Gastroesophageal sphincter (tissue), 4 donors: ENCODE results near the gene FAM228A. TPM values are rescaled to one million over a fixed set of nuclear protein-coding genes. Genes with fewer than 3 reads are reported as not detected.

Source experiments
- ATAC-seq: fragments of 150-250 bp; one replicate; pipeline ENCODE4 v1.9.1; 2016; ENCODE audit warnings: mild to moderate bottlenecking, moderate library complexity
- H3K27ac ChIP-seq, 4 donors: fragments of 200-600 bp; sonication (generic) in 3 of 4; 1 replicate in 3 of 4; 2 replicates in 1 of 4; pipeline ENCODE4 v1.5.1; 2016 to 2019
- H3K27me3 ChIP-seq: fragments of 200-600 bp; sonication (generic); one replicate; pipeline ENCODE4 v1.5.1; 2019
- H3K36me3 ChIP-seq, 2 donors: fragments of 200-600 bp; sonication (generic); one replicate each; pipeline ENCODE4 v1.5.1; 2019; ENCODE audit warnings: control low read depth in 1 of 2
- H3K4me1 ChIP-seq, 3 donors: fragments of 200-600 bp; sonication (generic); 1 replicate in 2 of 3; 2 replicates in 1 of 3; pipeline ENCODE4 v1.5.1; 2016 to 2019; ENCODE audit warnings: control low read depth in 2 of 3
- H3K4me3 ChIP-seq, 2 donors: fragments of 200-600 bp; sonication (generic); one replicate each; pipeline ENCODE4 v1.5.1; 2019; ENCODE audit warnings: mild to moderate bottlenecking in 1 of 2, moderate library complexity in 1 of 2
- H3K9me3 ChIP-seq, 3 donors: fragments of 200-600 bp; sonication (generic); one replicate each; pipeline ENCODE4 v1.5.1; 2017 to 2019; ENCODE audit warnings: control low read depth in 2 of 3
- CTCF ChIP-seq, 4 experiments: fragments of 200-600 bp in 2 of 4; fragments of 450-650 bp in 2 of 4; sonication (generic) in 1 of 4; IDR thresholded peaks; one replicate each; pipeline ENCODE4 v1.5.1; 2017 to 2019; ENCODE audit warnings: antibody characterized with exemption in 4 of 4, mild to moderate bottlenecking in 2 of 4, moderate library complexity in 2 of 4
- EP300 ChIP-seq: sonication (generic); formaldehyde crosslinking; IDR thresholded peaks from one replicate; pipeline ENCODE4 v1.6.1; 2017; ENCODE audit warnings: antibody characterized with exemption, mild to moderate bottlenecking
- POLR2A ChIP-seq, 2 donors: fragments of 450-650 bp; IDR thresholded peaks; one replicate each; pipeline ENCODE4 v1.6.1; 2017; ENCODE audit warnings: antibody characterized with exemption in 2 of 2, mild to moderate bottlenecking in 2 of 2, moderate library complexity in 1 of 2
- POLR2AphosphoS5 ChIP-seq: sonication (generic); formaldehyde crosslinking; IDR thresholded peaks from one replicate; pipeline ENCODE4 v1.6.1; 2017; ENCODE audit warnings: antibody characterized with exemption
- WGBS, 2 donors: methylation state at CpG; one replicate each; pipeline ENCODE4 v1.1.5; 2018; ENCODE audit warnings: low coverage in 1 of 2; 5-methylcytosine and 5-hydroxymethylcytosine counted together
- total RNA-seq, 4 donors: library from RNA; depleted of rRNA; stranded (reverse); fragments of >200 nt; gene quantifications; one replicate each; pipeline ENCODE4 v1.1.0, GENCODE V29; 2016

FAM228A gene
- total RNA-seq, 4 donors from 2014 or later: 0.54 to 3.7 (median 2.0) TPM

- Histone ChIP-seq H3K9me3 (no peaks in the 10 kb centered on the region), H3K27ac (no peak overlapping the region), H3K4me1 (no peaks in the 10 kb centered on the region), H3K36me3 (peaks cover 0 to 45% of the 10 kb centered on the region in 2 donors), H3K4me3 (no peak overlapping the region), H3K27me3 (no peaks in the 10 kb centered on the region)
- no peak for TF ChIP-seq POLR2A (IDR thresholded peaks at IDR 0.05)
- no peak for TF ChIP-seq POLR2AphosphoS5
- no peak for TF ChIP-seq CTCF (IDR thresholded peaks at IDR 0.05)
- TF ChIP-seq EP300: no peak
- no peak for ATAC-seq
- 100% methylated on average over 1 of the region's 1 CpG for WGBS, 2 donors
Observed at GRCh38 chr2:24162494-24162893, 12.4 kb upstream of the FAM228A start.

- peaks cover 0 to 41% of the 10 kb centered on the region in 2 donors for H3K36me3 ChIP-seq
- 69 to 88% methylated on average over 1 to 2 of the region's 3 CpGs for WGBS, 2 donors
- no peaks in the 10 kb centered on the region for H3K9me3 ChIP-seq
- no peak overlapping the region for H3K27ac ChIP-seq
- no peak overlapping the region for H3K4me3 ChIP-seq
- no peak for ATAC-seq
- TF ChIP-seq EP300 (no peak), POLR2A (IDR thresholded peaks at IDR 0.05) (no peak), CTCF (IDR thresholded peaks at IDR 0.05) (no peak), POLR2AphosphoS5 (no peak)
- no peaks in the 10 kb centered on the region for H3K4me1 ChIP-seq
- H3K27me3 ChIP-seq: no peaks in the 10 kb centered on the region
Observed at GRCh38 chr2:24163186-24163585, 11.7 kb upstream of the FAM228A start.

GRCh38 chr2:24163601-24164000 is 11.3 kb upstream of the FAM228A start:
- Histone ChIP-seq H3K4me1 (no peaks in the 10 kb centered on the region), H3K27me3 (no peaks in the 10 kb centered on the region), H3K9me3 (no peaks in the 10 kb centered on the region), H3K36me3 (peaks cover 0 to 43% of the 10 kb centered on the region in 2 donors), H3K27ac (no peak overlapping the region), H3K4me3 (no peak overlapping the region)
- TF ChIP-seq CTCF (IDR thresholded peaks at IDR 0.05) (no peak), POLR2AphosphoS5 (no peak), EP300 (no peak), POLR2A (IDR thresholded peaks at IDR 0.05) (no peak)
- WGBS, 2 donors: 76 to 85% methylated on average over 2 of the region's 2 CpGs
- ATAC-seq: no peak

- peaks cover 0 to 43% of the 10 kb centered on the region in 2 donors for H3K36me3 ChIP-seq
- no peak overlapping the region for H3K27ac ChIP-seq
- no peak for ATAC-seq
- 75 to 100% methylated on average over 1 to 4 of the region's 8 CpGs for WGBS, 2 donors
- no peak overlapping the region for H3K4me3 ChIP-seq
- no peaks in the 10 kb centered on the region for H3K9me3 ChIP-seq
- no peaks in the 10 kb centered on the region for H3K27me3 ChIP-seq
- no peaks in the 10 kb centered on the region for H3K4me1 ChIP-seq
- TF ChIP-seq CTCF (IDR thresholded peaks at IDR 0.05) (peak in 3 of 4 experiments; percentile 25 to 72 (median 29)), POLR2AphosphoS5 (no peak), POLR2A (IDR thresholded peaks at IDR 0.05) (no peak)
Observed at GRCh38 chr2:24164416-24164973, 10.4 kb upstream of the FAM228A start.

GRCh38 chr2:24169023-24169422 is 5.8 kb upstream of the FAM228A start:
- no peak for ATAC-seq
- TF ChIP-seq CTCF (IDR thresholded peaks at IDR 0.05) (no peak), POLR2AphosphoS5 (no peak), EP300 (no peak), POLR2A (IDR thresholded peaks at IDR 0.05) (no peak)
- Histone ChIP-seq H3K4me3 (no peak overlapping the region), H3K27me3 (no peaks in the 10 kb centered on the region), H3K27ac (no peak overlapping the region), H3K9me3 (no peaks in the 10 kb centered on the region), H3K36me3 (peaks cover 0 to 17% of the 10 kb centered on the region in 2 donors), H3K4me1 (no peaks in the 10 kb centered on the region)
- WGBS, 2 donors: 70 to 81% methylated on average over 2 to 5 of the region's 5 CpGs
